ENCODE results near the gene TOP1.
"Not testable (repeated sequence)": the region's sequence is repeated elsewhere in the genome, so short reads cannot be mapped to it uniquely, and the experiment has no call there.

The TOP1 gene

DNA sequence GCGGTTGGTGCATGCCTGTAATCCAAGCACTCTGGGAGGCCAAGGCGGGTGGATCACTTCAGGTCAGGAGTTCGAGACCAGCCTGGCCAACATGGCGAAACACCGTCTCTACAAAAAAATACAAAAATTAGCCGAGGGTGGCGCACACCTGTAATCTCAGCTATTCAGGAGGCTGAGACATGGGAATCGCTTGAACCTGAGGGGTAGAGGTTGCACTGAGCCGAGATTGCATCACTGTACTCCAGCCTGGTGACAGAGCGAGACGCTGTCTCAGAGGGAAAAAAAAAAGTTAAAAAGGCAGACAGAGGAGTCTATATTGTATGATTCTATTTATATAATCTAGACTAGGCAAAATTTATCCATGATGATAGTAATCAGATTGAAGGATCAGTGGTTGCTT lies 81.4 kb downstream of the TOP1 start:
- Histone ChIP-seq H3K4me3 (ENCODE audit: low read depth in 1 of 2, low read length in 2 of 2) (no peak overlapping the region), H3K9ac (ENCODE audit: low read length) (no peak overlapping the region), H3K27me3 (ENCODE audit: control insufficient read depth in 1 of 2, insufficient read depth in 2 of 2, low read length in 2 of 2) (no peaks in the 10 kb centered on the region), H3K36me3 (ENCODE audit: insufficient read depth, low read length) (peaks cover 54% of the 10 kb centered on the region), H3K9me3 (ENCODE audit: low read length) (no peaks in the 10 kb centered on the region), H3K4me1 (ENCODE audit: insufficient read depth, low read length) (no peaks in the 10 kb centered on the region), H3K27ac (ENCODE audit: low read depth, low read length) (no peak overlapping the region)

DNA sequence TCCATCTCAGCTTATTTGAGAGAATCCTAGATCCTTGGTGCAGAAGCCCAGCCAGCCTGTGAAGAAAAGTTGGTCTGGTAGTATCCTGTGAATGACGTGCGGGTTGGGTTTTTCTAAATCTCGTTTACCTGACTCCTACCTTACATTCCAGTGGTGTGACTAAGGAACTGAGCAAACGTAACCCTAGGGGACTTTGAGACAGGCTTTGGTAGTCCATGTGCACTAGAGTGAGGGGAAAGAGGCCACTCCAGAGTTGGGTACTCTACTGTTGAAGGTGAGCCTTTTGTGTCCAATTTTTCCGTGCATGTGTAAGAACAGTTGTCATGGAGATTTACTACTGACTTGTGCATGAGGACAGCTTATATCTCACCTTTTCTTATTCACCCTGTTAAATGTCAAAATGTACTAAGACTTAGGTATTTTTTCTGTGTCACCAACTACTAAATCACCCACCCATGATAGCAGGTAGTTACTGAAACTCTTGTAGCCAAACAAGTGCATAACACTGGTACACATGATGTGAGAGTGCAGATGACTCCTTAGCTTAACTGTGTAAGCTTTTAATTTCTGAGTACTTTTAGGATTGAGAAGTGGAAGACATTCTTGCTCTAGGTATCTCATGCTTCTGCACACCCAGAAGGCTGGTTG lies 82.4 kb downstream of the TOP1 start:
- Histone ChIP-seq H3K9ac (ENCODE audit: low read length) (no peak overlapping the region), H3K4me1 (ENCODE audit: insufficient read depth, low read length) (no peaks in the 10 kb centered on the region), H3K27ac (ENCODE audit: low read depth, low read length) (no peak overlapping the region), H3K9me3 (ENCODE audit: low read length) (no peaks in the 10 kb centered on the region), H3K4me3 (ENCODE audit: low read depth in 1 of 2, low read length in 2 of 2) (no peak overlapping the region), H3K36me3 (ENCODE audit: insufficient read depth, low read length) (peaks cover 65% of the 10 kb centered on the region), H3K27me3 (ENCODE audit: control insufficient read depth in 1 of 2, insufficient read depth in 2 of 2, low read length in 2 of 2) (no peaks in the 10 kb centered on the region)

DNA sequence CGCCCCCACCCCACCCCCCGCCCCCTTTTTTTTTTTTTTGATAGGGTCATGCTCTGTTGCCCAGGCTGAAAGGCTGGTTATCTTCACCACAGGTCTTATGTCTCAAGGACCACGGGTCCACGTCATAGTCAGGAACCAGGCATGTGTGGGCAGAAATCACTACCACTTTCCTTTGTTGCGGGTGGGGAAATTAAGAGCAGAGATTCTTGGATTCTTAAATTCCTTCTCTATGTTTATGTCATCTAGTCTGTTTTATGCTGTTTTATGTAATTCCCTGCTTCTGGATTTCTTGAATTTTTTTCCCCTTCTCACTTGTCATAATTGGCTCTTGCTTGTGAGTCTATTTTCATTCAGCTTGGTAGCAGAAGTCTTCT lies 82.9 kb downstream of the TOP1 start:
- Histone ChIP-seq H3K27ac (ENCODE audit: low read depth, low read length) (no peak overlapping the region), H3K9me3 (ENCODE audit: low read length) (no peaks in the 10 kb centered on the region), H3K4me3 (ENCODE audit: low read depth in 1 of 2, low read length in 2 of 2) (no peak overlapping the region), H3K9ac (ENCODE audit: low read length) (no peak overlapping the region), H3K27me3 (ENCODE audit: control insufficient read depth in 1 of 2, insufficient read depth in 2 of 2, low read length in 2 of 2) (no peaks in the 10 kb centered on the region), H3K4me1 (ENCODE audit: insufficient read depth, low read length) (no peaks in the 10 kb centered on the region), H3K36me3 (ENCODE audit: insufficient read depth, low read length) (peaks cover 70% of the 10 kb centered on the region)

DNA sequence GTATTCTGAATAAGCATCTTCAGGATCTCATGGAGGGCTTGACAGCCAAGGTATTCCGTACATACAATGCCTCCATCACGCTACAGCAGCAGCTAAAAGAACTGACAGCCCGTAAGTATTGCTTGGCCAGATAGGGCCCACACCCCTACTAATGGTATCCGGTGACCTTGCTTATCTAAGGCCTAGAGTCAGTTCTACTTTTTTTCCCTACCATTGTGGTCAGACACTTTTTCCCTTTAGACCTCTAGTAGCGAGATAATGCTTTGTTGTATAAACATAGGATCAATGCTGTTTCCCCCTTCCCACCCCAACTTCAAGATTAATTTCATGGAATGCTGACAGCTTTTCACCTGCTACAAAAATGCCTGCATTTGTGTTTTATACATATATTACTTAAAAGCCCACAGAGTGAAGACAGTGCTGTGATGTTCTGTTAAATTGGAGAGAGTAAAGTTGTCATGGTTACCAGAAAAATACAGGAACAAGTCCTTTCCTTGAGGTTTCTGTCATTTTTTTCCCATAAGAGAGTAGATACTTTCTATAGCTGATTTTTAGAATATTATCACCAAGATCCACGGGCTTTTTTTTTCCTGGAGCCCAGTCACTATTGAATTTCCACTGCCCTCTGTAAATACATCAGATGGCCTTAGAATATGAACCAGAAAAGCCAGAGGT lies 87.8 kb downstream of the TOP1 start:
- H3K4me1 ChIP-seq (ENCODE audit: insufficient read depth, low read length), result peaks cover 12% of the 10 kb centered on the region
- no peak overlapping the region for H3K4me3 ChIP-seq (ENCODE audit: low read depth in 1 of 2, low read length in 2 of 2)
- H3K9me3 ChIP-seq (ENCODE audit: low read length), result no peaks in the 10 kb centered on the region
- no peak overlapping the region for H3K27ac ChIP-seq (ENCODE audit: low read depth, low read length)
- no peaks in the 10 kb centered on the region for H3K27me3 ChIP-seq (ENCODE audit: control insufficient read depth in 1 of 2, insufficient read depth in 2 of 2, low read length in 2 of 2)
- no peak overlapping the region for H3K9ac ChIP-seq (ENCODE audit: low read length)
- peaks cover 74% of the 10 kb centered on the region for H3K36me3 ChIP-seq (ENCODE audit: insufficient read depth, low read length)

DNA sequence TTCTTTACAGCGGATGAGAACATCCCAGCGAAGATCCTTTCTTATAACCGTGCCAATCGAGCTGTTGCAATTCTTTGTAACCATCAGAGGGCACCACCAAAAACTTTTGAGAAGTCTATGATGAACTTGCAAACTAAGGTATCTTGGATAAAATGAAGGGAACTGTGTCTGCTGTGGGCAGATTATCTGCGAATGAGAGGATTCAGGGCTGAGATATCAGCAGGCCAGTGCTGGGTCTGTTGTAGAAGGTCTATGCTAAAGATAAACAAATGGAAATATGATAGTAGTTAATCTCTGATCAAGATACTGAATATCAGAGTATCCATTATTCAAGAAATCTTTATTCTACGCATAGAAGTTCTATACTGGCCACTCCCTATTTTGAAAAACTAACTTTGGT lies 89.5 kb downstream of the TOP1 start:
- H3K36me3 ChIP-seq (ENCODE audit: insufficient read depth, low read length), result peaks cover 75% of the 10 kb centered on the region

DNA sequence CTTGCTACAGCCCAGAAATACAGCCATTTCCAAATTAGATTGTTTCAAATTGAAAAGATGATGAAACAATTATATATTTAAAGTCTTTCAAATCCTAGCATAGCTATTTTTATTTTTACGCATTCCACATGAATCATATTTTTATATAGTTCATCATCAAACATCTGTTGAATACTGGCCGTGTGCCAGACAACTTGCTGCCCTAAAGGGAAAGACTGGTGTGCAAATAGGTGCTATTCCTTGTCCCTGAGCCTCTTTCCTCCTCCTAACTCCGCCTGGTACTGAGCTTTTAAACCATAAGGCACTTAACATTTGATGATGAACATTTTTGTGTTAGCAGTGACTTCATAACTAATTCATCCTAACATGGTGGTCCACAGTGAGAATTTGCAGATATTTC lies 90.0 kb downstream of the TOP1 start:
- H3K27ac ChIP-seq (ENCODE audit: low read depth, low read length), result no peak overlapping the region
- H3K9me3 ChIP-seq (ENCODE audit: low read length), result no peaks in the 10 kb centered on the region
- no peak overlapping the region for H3K4me3 ChIP-seq (ENCODE audit: low read depth in 1 of 2, low read length in 2 of 2)
- no peaks in the 10 kb centered on the region for H3K27me3 ChIP-seq (ENCODE audit: control insufficient read depth in 1 of 2, insufficient read depth in 2 of 2, low read length in 2 of 2)
- H3K36me3 ChIP-seq (ENCODE audit: insufficient read depth, low read length), result peaks cover 77% of the 10 kb centered on the region
- H3K9ac ChIP-seq (ENCODE audit: low read length), result no peak overlapping the region
- H3K4me1 ChIP-seq (ENCODE audit: insufficient read depth, low read length), result peaks cover 12% of the 10 kb centered on the region

More for the DNA sequence above, 89.5 kb downstream of the TOP1 start:
- not testable (repeated sequence) for H3K9me3 ChIP-seq (ENCODE audit: low read length); H3K27me3 ChIP-seq (ENCODE audit: control insufficient read depth in 1 of 2, insufficient read depth in 2 of 2, low read length in 2 of 2); H3K9ac ChIP-seq (ENCODE audit: low read length); H3K4me3 ChIP-seq (ENCODE audit: low read depth in 1 of 2, low read length in 2 of 2); H3K27ac ChIP-seq (ENCODE audit: low read depth, low read length)
- peaks cover 12% of the 10 kb centered on the region for H3K4me1 ChIP-seq (ENCODE audit: insufficient read depth, low read length)

DNA sequence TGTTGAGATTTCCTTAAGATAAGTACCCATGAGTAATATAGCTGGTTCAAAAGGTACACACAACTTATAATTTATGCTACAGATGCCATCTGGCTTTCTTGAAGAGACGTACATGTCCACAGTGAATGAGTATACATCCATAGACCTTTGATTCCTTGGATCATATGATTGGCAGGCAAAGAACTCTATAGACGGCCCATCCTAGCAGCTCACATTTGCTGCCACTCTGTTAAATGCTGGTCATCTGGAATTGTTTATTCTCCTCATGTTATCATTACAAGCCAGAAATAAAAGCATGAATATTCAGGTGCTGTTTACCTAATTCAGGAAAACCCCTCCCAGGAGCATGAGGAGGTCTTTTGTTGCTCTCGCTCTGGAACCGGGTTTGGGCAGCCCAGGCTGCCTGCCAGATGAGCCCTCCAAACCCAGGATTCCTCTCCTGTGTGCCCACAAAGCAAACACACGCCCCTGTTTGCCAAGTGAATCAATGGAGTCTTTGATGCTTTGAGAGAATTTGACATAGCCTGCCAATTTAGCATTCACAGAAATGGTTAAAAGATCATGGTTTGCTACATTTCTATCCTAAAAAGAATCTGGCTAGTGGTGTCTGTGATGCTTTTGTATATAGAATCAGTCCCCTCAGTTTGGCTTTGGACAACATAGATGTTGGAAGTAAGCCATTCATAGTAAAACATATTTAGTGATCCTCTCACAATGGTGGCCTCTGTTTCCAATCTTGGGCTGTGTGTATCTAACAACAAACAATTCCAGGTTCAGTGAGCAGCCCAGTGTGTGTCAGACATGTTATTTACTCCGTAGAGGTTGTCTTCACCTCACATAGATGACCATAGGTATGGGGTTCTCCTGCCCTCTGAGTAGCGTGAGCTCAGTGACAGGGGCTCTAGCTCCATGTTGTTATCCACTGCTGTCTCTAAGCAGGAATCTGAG lies 91.3 kb downstream of the TOP1 start:
- H3K36me3 ChIP-seq (ENCODE audit: insufficient read depth, low read length), result peaks cover 66% of the 10 kb centered on the region
- H3K9me3 ChIP-seq (ENCODE audit: low read length), result no peaks in the 10 kb centered on the region
- H3K27me3 ChIP-seq (ENCODE audit: control insufficient read depth in 1 of 2, insufficient read depth in 2 of 2, low read length in 2 of 2), result no peaks in the 10 kb centered on the region
- H3K27ac ChIP-seq (ENCODE audit: low read depth, low read length), result peak overlapping the region; percentile 23
- H3K4me3 ChIP-seq (ENCODE audit: low read depth in 1 of 2, low read length in 2 of 2), result no peak overlapping the region
- peaks cover 12% of the 10 kb centered on the region for H3K4me1 ChIP-seq (ENCODE audit: insufficient read depth, low read length)
- H3K9ac ChIP-seq (ENCODE audit: low read length), result no peak overlapping the region

DNA sequence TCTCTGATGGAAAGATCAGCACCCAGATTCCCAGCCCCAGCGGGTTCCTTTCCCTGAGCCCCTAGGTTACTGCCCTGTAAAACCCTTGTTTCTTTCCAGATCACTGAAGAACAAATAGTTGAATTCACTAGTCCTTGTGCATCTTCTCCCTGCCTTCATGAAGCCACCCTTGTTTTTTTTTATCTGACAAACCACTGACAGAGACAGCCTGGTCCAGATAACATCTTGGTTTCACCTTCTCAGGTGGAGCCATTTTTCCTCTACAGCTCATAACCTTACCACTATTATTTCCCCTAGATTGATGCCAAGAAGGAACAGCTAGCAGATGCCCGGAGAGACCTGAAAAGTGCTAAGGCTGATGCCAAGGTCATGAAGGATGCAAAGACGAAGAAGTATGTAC lies 92.8 kb downstream of the TOP1 start:
- no peak overlapping the region for H3K4me3 ChIP-seq (ENCODE audit: low read depth in 1 of 2, low read length in 2 of 2)
- H3K27ac ChIP-seq (ENCODE audit: low read depth, low read length), result no peak overlapping the region
- peaks cover 12% of the 10 kb centered on the region for H3K4me1 ChIP-seq (ENCODE audit: insufficient read depth, low read length)
- no peaks in the 10 kb centered on the region for H3K9me3 ChIP-seq (ENCODE audit: low read length)
- H3K9ac ChIP-seq (ENCODE audit: low read length), result no peak overlapping the region
- no peaks in the 10 kb centered on the region for H3K27me3 ChIP-seq (ENCODE audit: control insufficient read depth in 1 of 2, insufficient read depth in 2 of 2, low read length in 2 of 2)
- peaks cover 60% of the 10 kb centered on the region for H3K36me3 ChIP-seq (ENCODE audit: insufficient read depth, low read length)

DNA sequence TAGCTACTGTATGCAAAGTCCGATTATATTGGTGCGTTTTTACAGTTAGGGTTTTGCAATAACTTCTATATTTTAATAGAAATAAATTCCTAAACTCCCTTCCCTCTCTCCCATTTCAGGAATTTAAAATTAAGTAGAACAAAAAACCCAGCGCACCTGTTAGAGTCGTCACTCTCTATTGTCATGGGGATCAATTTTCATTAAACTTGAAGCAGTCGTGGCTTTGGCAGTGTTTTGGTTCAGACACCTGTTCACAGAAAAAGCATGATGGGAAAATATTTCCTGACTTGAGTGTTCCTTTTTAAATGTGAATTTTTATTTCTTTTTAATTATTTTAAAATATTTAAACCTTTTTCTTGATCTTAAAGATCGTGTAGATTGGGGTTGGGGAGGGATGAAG lies 95.0 kb downstream of the TOP1 start:
- no peak overlapping the region for H3K4me3 ChIP-seq (ENCODE audit: low read depth in 1 of 2, low read length in 2 of 2)
- H3K27me3 ChIP-seq (ENCODE audit: control insufficient read depth in 1 of 2, insufficient read depth in 2 of 2, low read length in 2 of 2), result no peaks in the 10 kb centered on the region
- H3K4me1 ChIP-seq (ENCODE audit: insufficient read depth, low read length), result peaks cover 12% of the 10 kb centered on the region
- no peak overlapping the region for H3K9ac ChIP-seq (ENCODE audit: low read length)
- peaks cover 43% of the 10 kb centered on the region for H3K36me3 ChIP-seq (ENCODE audit: insufficient read depth, low read length)
- H3K27ac ChIP-seq (ENCODE audit: low read depth, low read length), result no peak overlapping the region
- no peaks in the 10 kb centered on the region for H3K9me3 ChIP-seq (ENCODE audit: low read length)

DNA sequence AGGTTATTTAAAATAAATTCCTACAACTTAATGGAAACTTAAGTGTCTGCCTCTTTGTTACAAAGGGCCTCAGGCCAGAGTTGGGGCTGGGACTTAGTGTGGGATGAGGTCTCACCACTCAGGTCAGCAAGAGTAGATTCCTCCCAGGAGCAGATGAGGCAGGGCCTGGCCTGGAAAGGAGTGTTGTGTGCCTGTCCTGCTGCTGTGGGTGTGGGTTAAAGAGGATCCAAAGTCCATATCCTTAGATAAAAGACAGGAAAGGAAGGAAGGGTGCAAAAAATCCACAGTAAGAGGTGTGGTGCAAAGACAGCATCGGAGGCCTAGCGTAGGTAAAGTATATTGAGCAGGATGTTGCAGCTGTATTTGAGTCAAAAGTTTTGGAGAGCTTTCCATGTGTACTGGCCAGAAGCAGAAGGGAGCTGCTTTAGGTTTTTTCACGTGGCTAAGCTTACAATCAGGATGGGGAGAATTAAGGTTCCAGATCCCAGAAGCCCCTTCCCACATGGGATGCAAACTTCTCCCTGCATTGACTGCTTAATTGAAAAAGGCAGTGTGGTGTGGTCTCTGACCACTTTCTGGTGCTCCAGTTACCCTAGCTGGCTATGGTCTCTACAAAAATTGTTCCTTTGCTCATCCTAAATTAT lies 96.0 kb downstream of the TOP1 start:
- Histone ChIP-seq H3K36me3 (ENCODE audit: insufficient read depth, low read length) (peaks cover 38% of the 10 kb centered on the region), H3K4me3 (ENCODE audit: low read depth in 1 of 2, low read length in 2 of 2) (no peak overlapping the region), H3K27ac (ENCODE audit: low read depth, low read length) (no peak overlapping the region), H3K9ac (ENCODE audit: low read length) (no peak overlapping the region), H3K4me1 (ENCODE audit: insufficient read depth, low read length) (peaks cover 10% of the 10 kb centered on the region), H3K27me3 (ENCODE audit: control insufficient read depth in 1 of 2, insufficient read depth in 2 of 2, low read length in 2 of 2) (no peaks in the 10 kb centered on the region), H3K9me3 (ENCODE audit: low read length) (no peaks in the 10 kb centered on the region)

All from muscle layer of colon (tissue), 2 donors.